Measurements from ENCODE around the gene IL4I1.

DNA sequence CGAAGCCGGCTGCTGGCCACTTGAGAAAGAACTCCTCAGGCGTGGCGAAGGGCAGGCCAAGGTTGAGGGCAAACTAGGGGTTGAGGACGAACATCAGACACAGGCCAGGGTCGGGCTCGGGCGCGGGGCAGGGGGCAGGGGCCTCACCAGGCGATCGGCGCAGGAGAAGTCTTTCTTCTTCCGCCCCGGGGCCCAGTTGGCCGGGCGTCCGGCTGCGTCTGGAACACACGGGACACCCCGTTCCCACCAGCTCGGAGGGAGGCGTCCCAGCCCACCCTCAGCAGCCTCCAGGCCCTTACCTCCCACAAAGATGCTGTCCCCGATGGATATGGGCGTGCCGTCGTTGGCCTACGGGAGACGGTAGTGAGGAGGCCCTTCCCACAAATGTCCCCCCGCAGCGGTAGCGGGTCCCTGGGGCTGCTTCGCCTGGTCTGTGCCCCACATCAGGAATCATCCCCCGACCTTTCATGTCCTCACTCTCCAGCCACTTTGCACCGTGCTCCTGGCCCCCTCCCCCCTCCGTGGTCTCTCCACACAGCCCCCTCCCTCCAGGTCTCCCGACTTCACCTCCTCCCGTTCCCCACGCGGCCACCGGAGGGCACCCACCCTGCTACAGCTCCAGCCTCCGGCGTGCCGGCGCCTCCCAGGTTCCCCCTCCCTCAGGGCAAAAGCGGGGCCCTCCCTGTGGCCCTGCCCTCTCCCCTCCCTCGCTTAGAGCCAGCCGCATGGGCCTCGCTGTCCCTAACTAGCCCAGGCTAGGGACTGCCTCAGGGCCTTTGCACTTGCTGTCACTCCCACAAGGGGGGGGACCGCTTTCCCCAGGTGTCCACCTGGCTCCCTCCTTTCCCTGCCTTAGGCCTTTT, 34.1 kb downstream of the IL4I1 start:
- TF ChIP-seq POLR2A (IDR thresholded peaks at IDR 0.05; ENCODE audit: borderline replicate concordance, extremely low read depth, insufficient read depth, insufficient read length) (no peak), CTCF (IDR thresholded peaks at IDR 0.05 in 2 of 3, conservative IDR thresholded peaks at IDR 0.05 in 1 of 3; ENCODE audit: borderline replicate concordance in 1 of 3, insufficient read depth in 1 of 3, low read depth in 2 of 3, low read length in 2 of 3) (peak in 2 of 3 experiments; percentile 63 to 65; a peak in 4 of 6 replicates)
